Measurements from ENCODE around the gene ST8SIA3.

DNA sequence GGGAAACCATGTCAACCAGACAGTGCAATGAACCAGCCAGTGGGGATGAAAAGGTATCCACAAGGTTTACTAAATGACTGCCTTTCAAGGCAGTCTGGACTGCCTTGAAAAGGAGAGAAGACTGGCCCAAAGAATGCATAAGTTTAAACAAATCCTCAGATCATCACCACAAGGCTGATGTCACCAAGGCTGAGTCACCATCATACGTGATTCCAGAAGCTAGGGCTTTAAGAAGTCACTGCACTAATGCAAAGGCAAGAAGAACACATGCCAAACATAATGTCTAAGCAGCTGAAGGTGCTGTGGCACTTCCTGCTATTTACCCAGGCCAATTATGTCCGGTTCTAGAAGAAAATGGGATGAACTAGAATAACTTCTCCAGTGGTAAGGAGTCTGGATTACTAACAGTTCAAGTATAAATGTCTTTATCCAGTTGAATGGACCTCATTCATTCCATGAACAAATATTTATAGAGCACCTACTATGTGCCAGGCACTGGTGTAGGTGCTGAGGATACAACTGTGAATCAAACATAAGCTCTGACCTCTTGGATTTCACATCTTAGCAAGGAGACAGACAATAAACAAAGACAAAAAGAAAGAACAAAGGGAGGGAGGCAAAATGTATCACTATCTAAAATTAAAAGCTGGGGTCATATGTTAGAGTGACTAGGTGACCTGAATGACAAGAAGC, 45.2 kb downstream of the ST8SIA3 start:
- TF ChIP-seq POLR2AphosphoS5 (IDR thresholded peaks at IDR 0.05; ENCODE audit: low read depth, low read length) (no peak), SIN3A (IDR thresholded peaks at IDR 0.05; ENCODE audit: borderline replicate concordance, insufficient read depth, low read length) (no peak)
- TF ChIP-seq, protein P1, sequence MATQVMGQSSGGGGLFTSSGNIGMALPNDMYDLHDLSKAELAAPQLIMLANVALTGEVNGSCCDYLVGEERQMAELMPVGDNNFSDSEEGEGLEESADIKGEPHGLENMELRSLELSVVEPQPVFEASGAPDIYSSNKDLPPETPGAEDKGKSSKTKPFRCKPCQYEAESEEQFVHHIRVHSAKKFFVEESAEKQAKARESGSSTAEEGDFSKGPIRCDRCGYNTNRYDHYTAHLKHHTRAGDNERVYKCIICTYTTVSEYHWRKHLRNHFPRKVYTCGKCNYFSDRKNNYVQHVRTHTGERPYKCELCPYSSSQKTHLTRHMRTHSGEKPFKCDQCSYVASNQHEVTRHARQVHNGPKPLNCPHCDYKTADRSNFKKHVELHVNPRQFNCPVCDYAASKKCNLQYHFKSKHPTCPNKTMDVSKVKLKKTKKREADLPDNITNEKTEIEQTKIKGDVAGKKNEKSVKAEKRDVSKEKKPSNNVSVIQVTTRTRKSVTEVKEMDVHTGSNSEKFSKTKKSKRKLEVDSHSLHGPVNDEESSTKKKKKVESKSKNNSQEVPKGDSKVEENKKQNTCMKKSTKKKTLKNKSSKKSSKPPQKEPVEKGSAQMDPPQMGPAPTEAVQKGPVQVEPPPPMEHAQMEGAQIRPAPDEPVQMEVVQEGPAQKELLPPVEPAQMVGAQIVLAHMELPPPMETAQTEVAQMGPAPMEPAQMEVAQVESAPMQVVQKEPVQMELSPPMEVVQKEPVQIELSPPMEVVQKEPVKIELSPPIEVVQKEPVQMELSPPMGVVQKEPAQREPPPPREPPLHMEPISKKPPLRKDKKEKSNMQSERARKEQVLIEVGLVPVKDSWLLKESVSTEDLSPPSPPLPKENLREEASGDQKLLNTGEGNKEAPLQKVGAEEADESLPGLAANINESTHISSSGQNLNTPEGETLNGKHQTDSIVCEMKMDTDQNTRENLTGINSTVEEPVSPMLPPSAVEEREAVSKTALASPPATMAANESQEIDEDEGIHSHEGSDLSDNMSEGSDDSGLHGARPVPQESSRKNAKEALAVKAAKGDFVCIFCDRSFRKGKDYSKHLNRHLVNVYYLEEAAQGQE (IDR thresholded peaks at IDR 0.05; ENCODE audit: insufficient read depth in 1 of 2, low read depth in 2 of 2, low read length in 2 of 2): no peak

All from PFSK-1 (cell line).